C4-2B (cell line): ENCODE results near the gene PNPO.
A peak's percentile ranks its signal among the peaks of the same experiment; 100 is the strongest.

Source experiments
- H3K27ac ChIP-seq: fragments of 450-650 bp; 2 replicates; pipeline ENCODE4 v1.5.1; 2017
- CTCF ChIP-seq: fragments of 450-650 bp; conservative IDR thresholded peaks from 2 replicates; pipeline ENCODE4 v1.5.1; 2017; ENCODE audit warnings: mild to moderate bottlenecking
- ZFX ChIP-seq: fragments of 450-650 bp; IDR thresholded peaks from 2 replicates; pipeline ENCODE4 v1.6.1; 2017

The PNPO gene

GRCh38 chr17:47973541-47973940 lies 32.2 kb downstream of the PNPO start:
- no peak for TF ChIP-seq ZFX
- TF ChIP-seq CTCF, result no peak

GRCh38 chr17:47975189-47975822 lies 33.9 kb downstream of the PNPO start:
- H3K27ac ChIP-seq, result no peak overlapping the region
- TF ChIP-seq CTCF (no peak), ZFX (no peak)

More at GRCh38 chr17:47973541-47973940, 32.2 kb downstream of the PNPO start:
- H3K27ac ChIP-seq, result no peak overlapping the region

- no peak overlapping the region for H3K27ac ChIP-seq
- no peak for TF ChIP-seq ZFX
- TF ChIP-seq CTCF, result no peak
These were observed 34.4 kb downstream of the PNPO start for GRCh38 chr17:47975823-47976205.

GRCh38 chr17:47978324-47978723 lies 37.0 kb downstream of the PNPO start:
- TF ChIP-seq CTCF, result peak; percentile 80
- no peak for TF ChIP-seq ZFX
- no peak overlapping the region for H3K27ac ChIP-seq

- no peak overlapping the region for H3K27ac ChIP-seq
- TF ChIP-seq CTCF, result no peak
- TF ChIP-seq ZFX, result no peak
These were observed 39.2 kb downstream of the PNPO start for GRCh38 chr17:47980541-47980940.

- H3K27ac ChIP-seq, result no peak overlapping the region
- TF ChIP-seq ZFX (no peak), CTCF (no peak)
These were observed 40.1 kb downstream of the PNPO start for GRCh38 chr17:47981462-47981861.

GRCh38 chr17:47982091-47982617 lies 40.8 kb downstream of the PNPO start:
- peak overlapping the region; percentile 91 for H3K27ac ChIP-seq
- no peak for TF ChIP-seq CTCF
- no peak for TF ChIP-seq ZFX
